Dermis microvascular lymphatic vessel endothelial cell (primary cell): ENCODE results near the gene EFHD2. TPM values are rescaled to one million over a fixed set of nuclear protein-coding genes. Genes with fewer than 3 reads are reported as not detected.
"Not testable (repeated sequence)": the region's sequence is repeated elsewhere in the genome, so short reads cannot be mapped to it uniquely, and the experiment has no call there.

Source experiments
- DNase-seq, 2 donors: peaks; one replicate each; pipeline versions ENCODE4 v3.0.0 to v3.0.0-alpha.2; 2010; ENCODE audit warnings: low read depth in 2 of 2
- total RNA-seq: library from RNA; depleted of rRNA; stranded (reverse); fragments of >200 nt; gene quantifications from 2 replicates; pipeline ENCODE4 v1.2.1, GENCODE V29; 2014

EFHD2 gene
- total RNA-seq, 1 donor from 2014 or later: 33.4 TPM

DNA sequence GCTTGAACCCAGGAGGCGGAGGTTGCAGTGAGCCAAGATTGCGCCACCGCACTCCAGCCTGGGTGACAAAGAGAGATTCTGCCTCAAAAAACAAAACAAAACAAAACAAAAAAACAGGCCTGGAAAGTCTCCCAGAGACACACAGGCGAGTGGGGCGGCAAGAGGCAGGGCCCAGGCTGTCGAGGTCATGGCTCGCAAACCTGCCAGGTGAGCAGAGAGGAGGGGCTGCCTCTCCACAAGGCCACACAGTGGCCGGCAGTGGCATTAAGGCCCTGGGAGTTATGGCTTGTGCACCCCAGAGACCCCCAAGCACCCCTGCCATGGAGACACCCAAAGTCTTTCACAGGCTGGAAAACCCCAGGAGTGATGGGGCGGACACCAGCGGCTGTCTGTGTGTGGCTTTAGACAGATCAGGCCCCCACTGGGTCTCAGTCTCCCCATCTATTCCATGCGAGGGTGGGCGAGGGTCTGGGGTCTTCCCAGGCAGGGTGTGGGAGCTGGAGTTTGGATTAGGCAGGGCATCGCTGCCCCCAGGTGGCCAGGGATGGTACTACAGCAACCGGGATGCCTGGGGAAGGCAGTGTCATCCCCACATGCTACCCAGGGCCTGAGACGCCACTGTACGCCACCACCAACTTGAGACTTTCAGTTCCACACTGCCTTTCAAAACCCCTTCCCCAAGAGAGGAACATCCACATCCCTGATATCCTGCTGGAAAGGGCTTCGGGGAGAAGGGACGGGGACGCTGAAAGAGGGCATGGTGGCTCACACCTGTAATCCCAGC is 21.3 kb downstream of the EFHD2 start:
- DNase-seq: peak in 1 of 2 donors; percentile 42

DNA sequence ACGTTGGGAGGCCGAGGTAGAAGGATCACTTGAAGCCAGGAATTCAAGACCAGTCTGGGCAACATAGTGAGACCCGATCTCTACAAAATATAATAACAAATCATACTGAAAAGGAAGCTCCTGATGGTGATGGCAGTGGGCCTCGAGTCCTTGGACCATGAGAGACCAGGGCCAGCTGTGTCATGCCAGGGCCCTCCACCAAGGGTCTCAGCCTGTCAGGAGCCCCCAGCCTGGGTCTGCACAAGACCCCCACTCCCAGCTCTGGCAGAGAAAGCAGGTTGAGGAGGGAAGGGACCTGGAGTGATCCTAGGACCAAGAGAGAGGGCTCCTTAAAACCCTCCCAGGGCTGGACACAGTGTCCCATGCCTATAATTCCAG is 21.9 kb downstream of the EFHD2 start:
- no peak for DNase-seq

DNA sequence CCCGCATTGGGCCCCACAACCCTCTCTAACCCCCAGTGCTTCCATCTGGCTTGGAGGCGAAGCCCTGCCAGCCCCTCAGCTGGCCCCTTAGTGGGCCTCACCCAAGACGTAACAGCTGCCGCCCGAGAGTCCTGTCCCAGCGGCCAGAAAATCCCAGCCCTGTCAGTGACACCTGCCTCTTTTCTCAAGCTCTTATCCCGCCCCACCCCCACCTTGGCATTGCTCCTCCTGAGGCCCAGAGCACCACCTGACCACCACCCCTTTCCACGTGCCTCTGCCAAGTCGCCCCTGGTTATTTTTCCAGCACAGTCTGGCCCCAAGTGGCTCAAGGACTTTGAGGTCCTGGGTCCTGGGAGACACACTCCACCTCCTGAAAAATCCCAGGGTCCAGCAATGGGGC is 22.6 kb downstream of the EFHD2 start:
- DNase-seq: no peak

DNA sequence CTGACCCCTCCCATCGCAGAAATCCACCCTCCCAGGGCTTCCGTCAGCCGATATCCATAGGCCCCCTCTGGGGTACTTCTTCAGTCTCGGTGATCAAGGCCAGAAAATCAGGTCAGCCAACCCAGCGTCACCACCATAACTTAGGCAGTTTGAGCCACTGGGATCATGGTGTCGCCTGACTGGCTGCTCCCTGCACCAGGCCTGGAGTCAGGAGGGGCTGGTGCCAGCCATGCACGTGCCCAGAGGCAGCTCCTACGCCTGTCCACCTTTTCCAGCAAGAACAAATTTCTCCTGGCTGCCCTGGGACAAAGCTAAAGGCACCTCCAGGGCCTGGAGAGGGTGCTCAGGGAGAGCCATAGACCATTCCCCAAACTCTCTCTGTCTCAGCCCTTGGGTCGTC is 23.8 kb downstream of the EFHD2 start:
- no peak for DNase-seq

DNA sequence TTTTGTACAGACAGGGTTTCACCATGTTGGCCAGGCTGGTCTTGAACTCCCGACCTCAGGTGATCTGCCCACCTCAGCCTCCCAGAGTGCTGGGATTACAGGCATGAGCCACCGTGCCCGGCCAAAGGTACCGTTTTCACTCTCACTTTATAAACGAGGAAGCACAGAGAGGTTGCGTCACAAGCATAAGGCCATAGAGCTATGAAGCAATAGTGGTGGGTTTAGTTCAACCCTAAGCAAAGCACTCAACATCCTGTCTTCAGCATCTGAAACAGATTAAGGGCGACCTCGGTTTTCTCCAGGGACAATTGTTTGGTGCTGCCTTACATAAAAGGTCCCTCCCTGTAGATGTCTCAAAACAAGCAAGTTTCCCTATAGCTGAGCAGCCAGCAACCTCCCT is 25.1 kb downstream of the EFHD2 start:
- DNase-seq: not testable (repeated sequence)

DNA sequence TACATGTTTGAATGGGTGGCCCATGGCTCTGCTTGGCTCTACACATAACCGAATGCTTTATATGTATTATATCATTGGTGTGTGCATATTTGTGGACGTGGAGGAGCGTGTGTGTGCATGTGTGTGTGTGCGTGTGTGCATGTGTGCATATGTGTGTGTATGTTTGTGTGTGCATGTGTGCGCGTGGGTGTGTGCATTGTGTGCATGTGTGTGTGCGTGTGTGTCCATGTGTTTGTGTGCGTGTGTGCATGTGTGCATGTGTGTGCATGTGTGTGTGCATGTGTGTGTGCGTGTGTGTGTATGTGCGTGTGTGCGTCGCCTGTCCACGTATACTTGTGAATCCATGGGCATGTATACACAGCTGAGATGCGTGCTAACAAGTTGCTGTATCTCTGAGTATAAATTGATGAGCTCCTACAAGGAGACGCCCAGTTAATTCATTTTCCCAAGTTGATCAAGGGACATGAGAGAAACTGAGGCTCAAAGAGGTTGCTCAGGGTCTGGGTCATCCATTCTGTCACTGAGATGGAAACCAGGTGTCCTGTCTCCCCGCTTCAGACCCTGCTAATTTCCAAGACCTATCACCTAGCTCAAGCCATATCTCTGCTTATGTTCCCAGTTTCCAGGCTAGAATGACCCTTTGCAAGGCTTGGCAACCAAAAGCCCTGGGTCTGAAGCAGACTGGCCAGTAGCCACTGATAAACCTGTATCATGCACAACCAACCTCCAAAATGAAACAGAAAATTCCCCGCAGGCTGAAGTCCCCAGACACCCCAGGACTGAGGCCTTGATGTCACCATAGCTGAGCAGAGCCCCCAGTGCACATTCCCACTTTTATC is 25.8 kb downstream of the EFHD2 start:
- DNase-seq: no peak

DNA sequence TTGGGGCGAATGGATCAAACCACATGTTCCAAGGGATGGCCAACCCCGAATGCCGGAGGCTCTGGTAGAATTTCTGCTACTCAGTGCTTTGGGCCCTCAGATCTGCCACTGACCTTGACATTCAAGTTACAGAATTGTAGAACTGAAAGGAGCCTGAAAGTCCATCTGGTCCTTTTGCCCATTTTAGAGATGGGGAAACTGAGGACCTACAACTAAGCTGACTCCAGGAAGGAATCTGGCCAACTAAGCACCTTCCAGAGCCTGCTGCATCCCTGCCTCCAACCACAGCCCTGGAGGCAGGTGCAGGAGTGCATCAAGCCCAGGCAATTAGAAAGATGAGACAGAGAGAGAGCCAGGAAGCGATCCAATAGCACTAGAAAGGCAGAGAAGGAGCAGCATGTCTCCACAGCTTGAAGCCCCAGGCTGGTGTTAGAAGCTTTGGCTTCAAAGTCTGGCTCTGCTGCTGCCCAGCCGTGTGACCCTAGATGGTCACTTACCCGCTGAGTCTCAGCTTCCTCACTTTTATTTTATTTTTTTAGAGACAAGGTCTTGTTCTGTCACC is 27.3 kb downstream of the EFHD2 start:
- DNase-seq: no peak

DNA sequence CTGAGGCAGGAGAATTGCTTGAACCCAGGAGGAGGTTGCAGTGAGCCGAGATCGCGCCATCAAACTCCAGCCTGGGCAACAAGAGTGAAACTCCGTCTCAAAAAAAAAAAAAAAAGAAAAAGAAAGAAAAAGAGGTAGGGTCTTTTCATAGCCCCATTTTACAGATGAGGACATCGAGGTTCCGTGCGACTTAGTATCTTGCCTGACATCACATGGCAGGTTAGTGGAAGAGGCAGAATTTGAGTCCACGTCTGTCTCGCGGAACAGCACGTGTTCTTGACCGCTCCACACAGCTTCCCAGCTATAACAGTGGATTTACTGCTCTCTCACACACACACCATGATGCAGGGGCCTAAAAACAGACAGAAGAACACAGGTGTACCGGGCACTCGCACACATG is 29.6 kb downstream of the EFHD2 start:
- no peak for DNase-seq

DNA sequence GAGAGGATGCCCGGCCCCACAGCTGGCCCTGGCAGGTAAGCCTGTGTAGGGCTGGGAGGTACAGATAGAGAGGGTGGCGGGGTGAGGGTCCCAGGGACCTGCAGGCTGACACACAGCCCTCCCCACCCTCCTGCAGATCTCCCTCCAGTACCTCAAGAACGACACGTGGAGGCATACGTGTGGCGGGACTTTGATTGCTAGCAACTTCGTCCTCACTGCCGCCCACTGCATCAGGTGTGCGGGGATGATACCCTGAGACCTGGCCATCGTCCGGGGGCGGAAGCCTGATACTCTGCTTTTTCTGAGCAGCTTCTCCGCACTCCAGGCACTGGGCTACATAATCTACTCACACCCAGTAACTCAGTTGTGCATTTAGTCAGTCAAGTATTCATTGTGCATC is 30.7 kb downstream of the EFHD2 start:
- no peak for DNase-seq

DNA sequence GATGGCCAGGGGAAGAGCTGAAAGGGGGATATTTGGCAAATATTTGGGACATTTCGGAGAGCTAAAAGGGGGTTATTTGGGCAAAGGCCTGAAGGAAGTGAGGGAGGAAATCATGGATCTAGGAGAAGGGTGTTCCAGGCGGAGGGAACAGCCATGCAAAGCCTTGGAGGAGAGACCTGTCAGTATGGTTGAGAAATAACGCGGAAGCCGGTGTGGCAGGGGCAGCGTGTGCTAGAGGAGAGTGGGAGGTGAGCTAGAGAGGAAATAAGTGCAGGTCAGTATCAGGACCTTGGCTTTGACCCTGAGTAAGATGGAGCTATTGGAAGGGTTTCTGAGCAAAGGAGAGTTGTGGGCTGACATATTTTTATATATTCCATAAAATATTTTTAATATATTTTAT is 31.6 kb downstream of the EFHD2 start:
- DNase-seq: no peak

DNA sequence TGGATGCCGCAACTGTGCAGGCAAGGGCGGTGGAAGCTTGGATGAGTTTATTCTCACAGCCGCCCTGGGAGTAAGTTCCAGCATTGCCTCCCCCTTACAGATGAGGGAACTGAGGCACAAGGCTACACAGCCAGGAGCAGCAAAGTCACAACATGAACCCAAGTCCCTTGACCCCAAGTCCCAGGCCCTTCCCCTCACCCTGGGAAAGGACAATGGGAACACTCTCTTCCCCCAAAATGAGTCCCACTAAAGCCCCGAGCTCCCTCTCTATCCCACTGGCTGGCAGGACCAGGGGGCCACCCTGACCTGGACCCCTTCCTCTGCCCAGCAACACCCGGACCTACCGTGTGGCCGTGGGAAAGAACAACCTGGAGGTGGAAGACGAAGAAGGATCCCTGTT is 32.4 kb downstream of the EFHD2 start:
- no peak for DNase-seq

DNA sequence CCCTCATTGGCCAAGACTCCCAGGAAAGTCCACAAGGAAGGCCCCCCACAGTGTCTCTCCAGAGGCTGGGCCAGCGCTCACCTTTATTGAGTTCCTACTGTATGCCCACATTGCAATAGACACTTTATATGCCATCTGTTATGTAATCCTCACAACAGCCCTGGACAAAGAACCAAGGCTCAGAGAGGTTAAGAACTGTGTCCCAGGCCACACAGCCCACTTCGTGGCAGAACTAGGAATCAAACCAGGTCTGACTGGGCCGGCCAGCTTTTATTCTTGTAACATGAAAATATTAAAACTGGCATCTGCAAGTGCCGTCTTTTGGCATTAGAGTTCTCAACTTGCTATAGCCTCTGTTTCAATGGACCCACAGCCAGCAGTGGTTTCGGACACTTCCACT is 33.1 kb downstream of the EFHD2 start:
- no peak for DNase-seq

DNA sequence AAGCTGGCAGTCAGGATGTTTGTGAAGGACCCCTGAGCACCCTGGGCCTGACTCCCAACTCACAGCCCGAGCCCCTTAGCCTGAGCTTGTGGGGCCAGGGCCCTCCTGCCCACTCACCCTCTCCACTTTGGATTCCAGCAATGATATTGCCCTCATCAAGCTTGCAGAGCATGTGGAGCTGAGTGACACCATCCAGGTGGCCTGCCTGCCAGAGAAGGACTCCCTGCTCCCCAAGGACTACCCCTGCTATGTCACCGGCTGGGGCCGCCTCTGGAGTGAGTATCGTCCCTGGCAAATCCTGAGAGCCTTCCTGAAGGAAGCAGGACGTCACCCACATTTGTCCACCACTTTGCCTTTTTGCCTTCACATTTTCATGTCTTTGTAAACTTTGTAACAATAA is 33.6 kb downstream of the EFHD2 start:
- no peak for DNase-seq

DNA sequence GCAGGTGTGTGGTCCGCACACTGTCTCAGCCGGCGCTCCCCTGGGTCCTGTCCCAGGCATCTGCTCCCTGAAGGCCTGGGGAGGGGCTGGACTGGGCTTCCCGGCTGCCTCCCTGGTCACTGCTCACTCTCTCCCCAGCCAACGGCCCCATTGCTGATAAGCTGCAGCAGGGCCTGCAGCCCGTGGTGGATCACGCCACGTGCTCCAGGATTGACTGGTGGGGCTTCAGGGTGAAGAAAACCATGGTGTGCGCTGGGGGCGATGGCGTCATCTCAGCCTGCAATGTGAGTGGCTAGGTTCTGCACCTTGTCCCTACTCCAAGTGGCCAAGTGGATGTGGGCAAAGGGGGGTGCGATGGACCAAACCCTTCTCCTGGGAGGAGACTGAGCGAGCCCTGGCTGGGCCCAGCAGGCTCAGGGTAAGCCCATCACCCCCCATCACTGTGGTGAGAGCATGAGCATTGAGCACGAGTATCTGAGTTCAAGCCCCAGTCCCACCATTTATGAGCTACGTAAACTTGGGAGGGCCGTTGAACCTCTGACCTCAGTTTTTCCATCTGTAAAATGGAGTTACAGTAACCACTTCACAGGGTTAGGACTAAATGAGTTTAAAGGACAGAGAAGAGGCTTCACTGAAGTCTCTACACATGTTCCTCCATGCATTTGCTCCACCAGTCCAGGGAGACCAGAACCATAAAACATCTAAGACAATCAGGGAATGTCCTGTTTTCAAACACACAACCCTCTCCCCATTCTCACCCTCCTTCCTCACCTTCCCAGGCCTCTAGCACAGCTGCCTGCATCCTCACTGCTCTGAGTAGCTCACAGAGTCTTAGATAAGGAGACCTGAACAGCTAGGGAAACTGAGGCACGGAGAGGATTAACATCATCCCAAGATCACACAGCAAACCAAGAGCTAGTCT is 35.0 kb downstream of the EFHD2 start:
- DNase-seq: no peak

DNA sequence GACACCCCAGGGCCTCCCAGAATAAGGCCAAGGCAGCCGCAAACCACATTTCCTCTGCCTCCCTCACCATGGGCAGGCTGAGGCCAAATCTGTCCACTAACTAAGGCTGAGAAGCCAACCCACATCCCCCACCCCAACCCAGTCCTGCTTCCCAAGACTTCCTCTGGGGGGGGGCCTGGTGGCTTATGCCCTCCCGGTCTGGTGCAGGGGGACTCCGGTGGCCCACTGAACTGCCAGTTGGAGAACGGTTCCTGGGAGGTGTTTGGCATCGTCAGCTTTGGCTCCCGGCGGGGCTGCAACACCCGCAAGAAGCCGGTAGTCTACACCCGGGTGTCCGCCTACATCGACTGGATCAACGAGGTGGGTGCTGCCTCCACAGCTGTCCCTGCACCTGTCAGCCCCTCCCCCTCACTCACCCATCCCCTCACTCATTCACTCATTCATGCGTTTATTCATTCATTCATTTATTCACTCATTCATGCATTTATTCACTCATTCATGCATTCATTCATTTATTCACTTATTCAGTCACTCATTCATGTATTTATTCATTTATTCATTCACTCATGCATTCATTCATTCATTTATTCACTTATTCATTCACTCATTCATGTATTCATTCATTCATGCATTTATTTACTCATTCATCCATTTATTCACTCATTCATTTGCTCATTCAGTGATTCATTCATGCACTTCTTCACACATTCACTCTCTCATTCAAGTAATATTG is 35.9 kb downstream of the EFHD2 start:
- DNase-seq: no peak

DNA sequence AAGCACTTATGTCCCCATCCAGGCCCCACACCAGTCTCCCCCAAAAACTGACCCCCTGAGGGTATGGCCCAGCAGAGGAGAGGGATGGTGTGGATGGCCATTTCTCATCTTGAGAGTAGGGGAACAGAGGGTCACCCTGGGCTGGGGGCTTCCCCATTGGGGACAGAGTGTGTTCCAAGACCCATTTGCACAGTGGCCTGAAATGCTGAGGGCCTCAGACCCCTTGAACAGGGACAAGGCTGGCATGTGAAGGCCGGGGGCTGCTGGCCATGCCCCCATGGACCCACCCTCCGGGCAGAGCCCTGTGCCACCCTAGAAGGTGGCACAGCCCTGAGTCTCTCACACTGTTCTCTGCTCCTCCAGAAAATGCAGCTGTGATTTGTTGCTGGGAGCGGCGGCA is 36.5 kb downstream of the EFHD2 start:
- no peak for DNase-seq

DNA sequence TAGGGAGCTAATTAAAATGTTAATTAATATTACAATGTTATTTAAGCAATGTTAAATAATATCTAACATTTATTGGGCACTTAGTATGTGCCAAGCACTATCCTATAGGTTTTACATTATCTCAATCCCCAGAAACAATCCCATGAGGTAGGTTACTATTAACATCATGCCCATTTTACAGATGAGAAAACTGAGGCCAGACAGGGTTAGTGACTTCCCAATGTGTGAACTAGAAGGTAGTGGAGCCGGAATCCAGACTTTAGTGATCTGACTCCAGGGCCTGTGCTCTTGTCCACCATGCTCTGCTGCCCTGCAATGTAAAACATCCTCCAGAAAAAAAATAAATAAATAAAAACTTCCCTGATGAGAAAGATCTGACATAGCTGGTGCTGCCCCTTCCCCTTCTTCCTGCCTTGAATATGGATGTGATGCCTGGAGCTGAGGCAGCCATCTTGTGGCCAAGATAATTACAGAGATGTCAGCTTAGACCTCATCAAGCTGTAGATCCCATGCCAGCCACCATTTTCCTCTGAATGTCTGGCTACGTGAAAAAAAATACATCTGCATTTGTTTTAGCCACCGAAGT is 39.3 kb downstream of the EFHD2 start:
- DNase-seq: no peak

DNA sequence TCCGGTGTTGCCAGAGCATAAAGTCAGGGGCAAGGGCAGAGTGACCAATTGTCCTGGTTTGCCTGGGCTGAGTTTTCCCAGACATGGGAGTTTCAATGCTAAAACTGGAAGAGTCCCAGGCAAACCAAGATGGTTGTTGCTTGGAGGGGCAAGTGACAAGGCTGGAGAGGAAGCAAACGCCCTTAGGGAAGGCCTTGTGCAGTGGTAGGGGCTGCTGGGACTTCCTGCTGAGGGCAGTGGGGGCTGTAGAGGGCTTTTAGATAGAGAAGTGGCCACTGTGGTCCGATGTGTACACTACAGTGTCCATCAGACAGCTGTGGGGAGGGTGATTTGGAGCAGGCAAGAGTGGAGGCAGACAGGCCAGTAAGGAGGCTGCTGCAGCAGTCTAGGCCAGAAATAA is 39.9 kb downstream of the EFHD2 start:
- DNase-seq: no peak

DNA sequence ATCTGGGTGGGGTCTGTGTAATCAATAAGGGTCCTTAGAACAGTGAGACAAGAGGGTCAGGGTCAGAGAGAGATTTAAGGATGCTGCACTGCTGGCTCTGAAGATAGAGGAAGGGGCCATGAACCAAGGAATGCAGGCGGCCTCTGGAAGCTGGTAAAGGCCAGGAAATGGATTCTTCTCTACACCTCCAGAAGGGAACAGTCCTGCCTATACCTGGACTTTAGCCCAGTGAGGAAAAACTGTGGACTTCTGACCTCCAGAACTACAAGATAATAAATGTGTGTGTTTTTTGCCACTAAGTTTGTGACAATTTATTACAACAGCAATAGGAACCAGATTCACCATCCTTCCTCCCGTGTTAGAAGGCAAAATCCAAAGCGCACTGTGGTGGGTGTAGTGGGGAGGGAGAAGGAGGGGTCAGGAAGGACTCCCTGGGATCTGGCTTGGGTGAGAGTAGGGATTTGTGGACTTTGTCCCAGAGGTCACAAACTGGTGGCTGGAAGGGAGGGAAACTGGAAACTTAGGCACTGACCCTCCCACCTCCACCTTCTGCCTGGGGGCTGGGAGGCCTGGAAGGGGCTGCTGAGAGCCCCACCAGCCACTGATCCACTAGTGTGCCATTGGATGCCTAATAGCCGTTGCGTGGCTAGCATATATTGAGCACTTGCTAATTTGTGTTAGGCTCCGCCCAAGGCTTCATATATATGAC is 41.5 kb downstream of the EFHD2 start:
- no peak for DNase-seq

DNA sequence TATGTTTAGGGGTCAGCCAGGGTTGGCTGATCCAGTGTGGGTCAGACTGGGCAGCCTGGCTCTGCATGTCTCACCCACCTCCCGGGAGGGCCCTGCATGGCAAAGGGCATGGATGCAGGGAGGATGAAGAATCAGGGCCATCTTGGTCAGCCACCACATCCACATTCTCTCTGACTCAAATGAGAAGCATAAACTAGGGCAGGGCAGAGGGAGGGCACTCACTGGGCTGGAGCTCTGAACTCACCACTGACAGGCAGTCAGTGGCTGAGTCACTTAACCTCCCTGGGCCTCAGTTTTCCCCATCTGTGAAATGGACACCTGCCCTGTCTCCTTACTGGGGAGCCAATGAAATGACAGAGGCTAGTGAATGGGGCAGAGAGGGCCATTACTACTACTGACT is 42.5 kb downstream of the EFHD2 start:
- DNase-seq: no peak
